ENCODE data around the gene DYNLRB2. TPM values are rescaled to one million over a fixed set of nuclear protein-coding genes. Genes with fewer than 3 reads are reported as not detected.

Gene DYNLRB2
- polyA plus RNA-seq, 1 donor from 2014 or later, result not detected

DNA sequence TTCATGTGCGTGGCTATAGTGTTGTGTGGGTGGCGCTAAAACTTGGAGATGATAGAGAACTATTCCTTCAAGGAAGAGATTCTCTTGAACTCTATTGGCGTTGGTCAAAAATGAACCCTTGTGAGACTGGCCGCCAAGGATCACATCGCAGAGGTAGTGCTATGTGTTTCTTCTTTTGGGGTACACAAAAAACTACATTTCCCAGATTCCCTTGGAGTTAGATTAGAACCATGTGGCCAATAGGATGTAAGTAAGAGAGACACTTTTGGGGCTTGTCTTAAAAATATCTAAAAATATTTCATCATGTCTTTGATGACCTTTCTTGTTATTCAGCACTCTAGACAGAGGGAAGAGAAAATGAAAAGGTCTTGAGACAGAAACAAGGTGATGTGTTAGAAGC lies 25.4 kb upstream of the DYNLRB2 start:
- Histone ChIP-seq H3F3A (ENCODE audit: insufficient read depth, low read length, poor library complexity, severe bottlenecking) (no peaks in the 10 kb centered on the region), H3K9me2 (ENCODE audit: insufficient read depth, low read length) (no peaks in the 10 kb centered on the region), H3K9me3 (ENCODE audit: low read length) (no peaks in the 10 kb centered on the region), H2AFZ (ENCODE audit: low read depth, low read length) (no peak overlapping the region), H3K4me3 (ENCODE audit: low read length) (no peak overlapping the region), H4K20me1 (ENCODE audit: insufficient read depth) (no peaks in the 10 kb centered on the region), H3K27me3 (ENCODE audit: insufficient read depth, low read depth, low read length) (no peaks in the 10 kb centered on the region), H3K9ac (ENCODE audit: low read length) (no peak overlapping the region), H3K27ac (ENCODE audit: low read length) (no peak overlapping the region), H3K79me2 (replicated peaks; ENCODE audit: insufficient read depth, low read length) (no peaks in the 10 kb centered on the region), H3K36me3 (ENCODE audit: insufficient read depth, low read length) (no peaks in the 10 kb centered on the region), H3K4me2 (ENCODE audit: low read length) (no peak overlapping the region)
- TF ChIP-seq TAF1 (IDR thresholded peaks at IDR 0.05; ENCODE audit: low read depth) (no peak), SMC3 (conservative IDR thresholded peaks at IDR 0.05; ENCODE audit: poor library complexity) (no peak), REST (IDR thresholded peaks at IDR 0.05; ENCODE audit: borderline replicate concordance) (no peak), EP300 (conservative IDR thresholded peaks at IDR 0.05; ENCODE audit: poor library complexity, severe bottlenecking) (no peak), RAD21 (conservative IDR thresholded peaks at IDR 0.05) (no peak), MXI1 (conservative IDR thresholded peaks at IDR 0.05; ENCODE audit: poor library complexity, severe bottlenecking) (no peak), POLR2AphosphoS5 (IDR thresholded peaks at IDR 0.05) (no peak)

GRCh38 chr16:80517846-80518245 lies 22.9 kb upstream of the DYNLRB2 start:
- no peak overlapping the region for H3K4me2 ChIP-seq (ENCODE audit: low read length)
- TF ChIP-seq EP300 (conservative IDR thresholded peaks at IDR 0.05; ENCODE audit: poor library complexity, severe bottlenecking), result no peak
- no peak for TF ChIP-seq REST (IDR thresholded peaks at IDR 0.05; ENCODE audit: borderline replicate concordance)
- no peak for TF ChIP-seq TAF1 (IDR thresholded peaks at IDR 0.05; ENCODE audit: low read depth)
- TF ChIP-seq POLR2AphosphoS5 (IDR thresholded peaks at IDR 0.05), result no peak
- TF ChIP-seq CTCF (IDR thresholded peaks at IDR 0.05; ENCODE audit: poor library complexity, severe bottlenecking), result no peak
- no peak for TF ChIP-seq RAD21 (conservative IDR thresholded peaks at IDR 0.05)
- no peak for TF ChIP-seq EZH2 (IDR thresholded peaks at IDR 0.05; ENCODE audit: borderline replicate concordance, insufficient read depth, low read length, poor library complexity, severe bottlenecking)
- TF ChIP-seq MXI1 (conservative IDR thresholded peaks at IDR 0.05; ENCODE audit: poor library complexity, severe bottlenecking), result no peak
- no peak for TF ChIP-seq SMC3 (conservative IDR thresholded peaks at IDR 0.05; ENCODE audit: poor library complexity)
- no peak overlapping the region for H3K4me3 ChIP-seq (ENCODE audit: low read length)

More at GRCh38 chr16:80517846-80518245, 22.9 kb upstream of the DYNLRB2 start:
- no peak overlapping the region for H3K27ac ChIP-seq (ENCODE audit: low read length)
- no peaks in the 10 kb centered on the region for H3K36me3 ChIP-seq (ENCODE audit: insufficient read depth, low read length)
- no peaks in the 10 kb centered on the region for H3K79me2 ChIP-seq (replicated peaks; ENCODE audit: insufficient read depth, low read length)
- no peaks in the 10 kb centered on the region for H3K9me3 ChIP-seq (ENCODE audit: low read length)
- H3K27me3 ChIP-seq (ENCODE audit: insufficient read depth, low read depth, low read length), result no peaks in the 10 kb centered on the region
- no peaks in the 10 kb centered on the region for H3F3A ChIP-seq (ENCODE audit: insufficient read depth, low read length, poor library complexity, severe bottlenecking)
- no peak overlapping the region for H3K9ac ChIP-seq (ENCODE audit: low read length)
- H4K20me1 ChIP-seq (ENCODE audit: insufficient read depth), result no peaks in the 10 kb centered on the region
- no peak overlapping the region for H2AFZ ChIP-seq (ENCODE audit: low read depth, low read length)
- no peaks in the 10 kb centered on the region for H3K9me2 ChIP-seq (ENCODE audit: insufficient read depth, low read length)

Measured in neural cell (in vitro differentiated cells).